CD4-positive, alpha-beta T cell treated with Interleukin-21 for 1 hour (primary cell): Measurements from ENCODE around the gene KRTAP5-7.
"Not testable (repeated sequence)": the region's sequence is repeated elsewhere in the genome, so short reads cannot be mapped to it uniquely, and the experiment has no call there.

Source experiments
- DNase-seq: peaks from one replicate; pipeline ENCODE4 v3.0.0-alpha.2; 2020

KRTAP5-7 gene

GRCh38 chr11:71537537-71537936 is 10.5 kb downstream of the KRTAP5-7 start:
- no peak for DNase-seq

DNA sequence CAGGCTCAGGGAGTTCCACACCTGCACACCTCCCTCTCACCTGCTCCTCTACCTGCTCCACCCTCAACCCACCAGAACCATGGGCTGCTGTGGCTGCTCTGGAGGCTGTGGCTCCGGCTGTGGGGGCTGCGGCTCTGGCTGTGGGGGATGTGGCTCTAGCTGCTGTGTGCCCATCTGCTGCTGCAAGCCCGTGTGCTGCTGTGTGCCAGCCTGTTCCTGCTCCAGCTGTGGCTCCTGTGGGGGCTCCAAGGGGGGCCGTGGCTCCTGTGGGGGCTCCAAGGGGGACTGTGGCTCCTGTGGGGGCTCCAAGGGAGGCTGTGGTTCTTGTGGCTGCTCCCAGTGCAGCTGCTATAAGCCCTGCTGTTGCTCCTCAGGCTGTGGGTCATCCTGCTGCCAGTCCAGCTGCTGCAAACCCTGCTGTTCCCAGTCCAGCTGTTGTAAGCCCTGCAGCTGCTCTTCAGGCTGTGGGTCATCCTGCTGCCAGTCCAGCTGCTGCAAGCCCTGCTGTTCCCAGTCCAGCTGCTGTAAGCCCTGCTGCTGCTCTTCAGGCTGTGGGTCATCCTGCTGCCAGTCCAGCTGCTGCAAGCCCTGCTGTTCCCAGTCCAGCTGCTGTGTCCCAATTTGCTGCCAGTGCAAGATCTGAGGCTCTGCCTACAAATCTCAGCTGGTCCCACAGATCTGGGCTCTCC is 11.1 kb downstream of the KRTAP5-7 start, which contains the start of gene KRTAP5-8:
Gene KRTAP5-8, plus strand, starts transcription at position 49 of the 689 bp plus-strand sequence. Its CDS starts 31 bp downstream, at position 80.
- DNase-seq, result not testable (repeated sequence)

DNA sequence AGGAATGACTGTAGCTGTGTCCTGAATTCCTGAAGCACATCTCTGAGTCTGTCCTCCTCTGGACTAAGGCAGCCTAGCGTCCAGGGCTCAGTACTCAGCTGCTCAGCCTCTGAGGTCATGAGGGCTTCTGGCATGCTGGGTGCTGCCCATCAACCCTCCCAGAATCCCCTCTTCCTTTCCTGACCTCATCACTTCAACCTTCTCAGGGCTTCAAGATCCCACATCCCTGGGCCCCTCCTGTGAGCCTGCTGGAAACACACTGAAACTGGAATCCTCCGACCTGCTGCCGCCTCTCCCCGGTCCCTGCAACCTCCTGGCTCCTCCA is 11.6 kb downstream of the KRTAP5-7 start:
- DNase-seq, result no peak

GRCh38 chr11:71539017-71539416 is 11.9 kb downstream of the KRTAP5-7 start:
- no peak for DNase-seq

DNA sequence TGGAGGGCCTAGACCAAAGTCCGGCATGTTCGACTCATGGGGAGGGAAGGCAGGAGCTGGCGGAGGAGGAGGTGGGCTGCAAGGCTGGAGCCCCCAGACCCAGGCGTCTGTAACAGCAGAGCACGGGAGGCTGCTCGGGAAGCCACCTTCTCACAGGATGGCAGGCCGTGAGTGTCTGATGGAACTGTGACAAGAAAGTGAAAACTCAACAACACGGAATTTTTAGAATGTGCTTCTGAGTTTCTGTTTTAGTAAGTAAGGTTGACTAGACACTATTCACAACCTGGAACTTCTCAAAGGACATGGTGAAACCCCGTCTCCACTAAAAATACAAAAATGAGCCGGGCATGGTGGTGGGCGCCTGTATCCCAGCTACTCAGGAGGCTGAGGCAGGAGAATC is 12.9 kb downstream of the KRTAP5-7 start:
- not testable (repeated sequence) for DNase-seq

- DNase-seq, result not testable (repeated sequence)
Measured at GRCh38 chr11:71540521-71541304, 13.6 kb downstream of the KRTAP5-7 start.

GRCh38 chr11:71542382-71542781 is 15.3 kb downstream of the KRTAP5-7 start:
- no peak for DNase-seq

DNA sequence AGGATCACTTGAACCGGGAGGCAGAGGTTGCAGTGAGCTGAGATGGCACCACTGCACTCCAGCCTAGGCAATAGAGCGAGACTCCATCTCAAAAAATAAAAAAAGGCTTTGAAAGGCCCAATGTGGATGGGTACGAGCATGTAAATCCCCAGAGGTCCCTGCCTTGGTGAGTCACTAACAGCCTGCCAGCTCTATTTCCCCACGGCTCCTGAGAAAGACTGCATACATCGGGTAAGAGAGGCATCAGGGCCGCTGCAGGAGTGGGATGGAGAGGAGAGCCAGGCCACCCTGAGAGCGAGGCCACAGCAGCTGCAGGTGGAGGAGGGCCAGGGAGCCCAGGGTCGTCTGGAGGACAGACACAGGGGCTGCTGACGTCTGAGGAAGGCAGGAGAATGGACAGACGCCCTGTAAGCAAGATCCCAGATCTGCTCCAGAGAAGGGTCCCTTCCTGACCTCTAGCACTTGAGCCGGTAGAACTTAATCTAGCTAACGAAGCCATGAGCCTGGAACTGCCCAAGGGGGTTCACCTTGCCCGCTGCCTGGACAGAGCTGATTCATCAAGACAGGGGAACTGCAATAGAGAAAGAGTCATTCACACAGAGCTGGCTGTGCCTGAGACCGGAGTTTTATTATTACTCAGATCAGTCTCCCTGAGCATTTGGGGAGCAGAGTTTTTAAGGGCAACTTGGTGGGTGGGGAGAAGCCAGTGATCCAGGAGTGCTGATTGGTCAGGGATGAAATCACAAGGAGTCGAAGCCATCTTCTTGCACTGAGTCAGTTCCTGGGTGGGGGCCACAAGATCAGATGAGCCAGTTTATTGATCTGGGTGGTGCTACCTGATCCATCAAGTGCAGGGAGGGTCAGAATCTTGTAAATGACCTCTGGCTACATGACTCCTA is 16.1 kb downstream of the KRTAP5-7 start:
- no peak for DNase-seq

- DNase-seq, result no peak
Measured at GRCh38 chr11:71543866-71544265, 16.8 kb downstream of the KRTAP5-7 start.

DNA sequence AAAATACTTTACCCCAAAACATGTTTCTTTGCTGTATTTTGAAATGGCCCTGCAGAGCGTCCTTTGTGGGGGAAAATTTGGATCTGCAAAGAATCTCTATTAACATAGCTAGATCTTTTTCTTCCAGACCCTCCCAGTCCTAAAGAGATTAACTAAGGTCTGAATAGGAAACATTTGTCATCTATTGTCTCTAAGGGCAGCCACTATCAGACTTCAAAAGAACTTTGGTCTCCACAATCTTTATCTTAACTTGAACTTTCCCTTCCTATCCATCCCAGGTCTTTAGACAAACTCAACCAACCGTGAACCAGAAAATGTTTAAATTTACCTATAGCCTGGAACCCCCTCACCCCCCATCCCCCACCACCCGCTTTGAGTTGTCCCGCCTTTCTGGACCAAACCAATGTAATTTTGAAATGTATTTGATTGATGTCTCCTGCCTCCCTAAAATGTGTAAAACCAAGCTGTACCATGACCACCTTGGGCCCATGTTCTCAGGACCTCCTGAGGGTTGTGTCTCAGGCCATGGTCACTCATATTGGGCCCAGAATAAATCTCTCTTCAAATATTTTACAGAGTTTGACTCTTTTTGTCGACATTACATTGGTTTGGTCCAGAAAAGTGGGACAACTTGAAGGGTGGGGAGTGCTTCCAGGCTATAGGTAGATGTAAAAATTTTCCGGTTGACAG is 17.6 kb downstream of the KRTAP5-7 start:
- no peak for DNase-seq

GRCh38 chr11:71545405-71545966 is 18.4 kb downstream of the KRTAP5-7 start:
- no peak for DNase-seq

- DNase-seq, result no peak
Measured at GRCh38 chr11:71548120-71548519, 21.1 kb downstream of the KRTAP5-7 start, which contains the start of gene KRTAP5-9. Gene KRTAP5-9, plus strand, starts transcription at chr11:71548420. Its CDS starts 238 bp downstream, at chr11:71548658.

DNA sequence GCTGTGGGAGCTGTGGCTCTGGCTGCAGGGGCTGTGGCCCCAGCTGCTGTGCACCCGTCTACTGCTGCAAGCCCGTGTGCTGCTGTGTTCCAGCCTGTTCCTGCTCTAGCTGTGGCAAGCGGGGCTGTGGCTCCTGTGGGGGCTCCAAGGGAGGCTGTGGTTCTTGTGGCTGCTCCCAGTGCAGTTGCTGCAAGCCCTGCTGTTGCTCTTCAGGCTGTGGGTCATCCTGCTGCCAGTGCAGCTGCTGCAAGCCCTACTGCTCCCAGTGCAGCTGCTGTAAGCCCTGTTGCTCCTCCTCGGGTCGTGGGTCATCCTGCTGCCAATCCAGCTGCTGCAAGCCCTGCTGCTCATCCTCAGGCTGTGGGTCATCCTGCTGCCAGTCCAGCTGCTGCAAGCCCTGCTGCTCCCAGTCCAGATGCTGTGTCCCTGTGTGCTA is 21.7 kb downstream of the KRTAP5-7 start:
- DNase-seq, result no peak

DNA sequence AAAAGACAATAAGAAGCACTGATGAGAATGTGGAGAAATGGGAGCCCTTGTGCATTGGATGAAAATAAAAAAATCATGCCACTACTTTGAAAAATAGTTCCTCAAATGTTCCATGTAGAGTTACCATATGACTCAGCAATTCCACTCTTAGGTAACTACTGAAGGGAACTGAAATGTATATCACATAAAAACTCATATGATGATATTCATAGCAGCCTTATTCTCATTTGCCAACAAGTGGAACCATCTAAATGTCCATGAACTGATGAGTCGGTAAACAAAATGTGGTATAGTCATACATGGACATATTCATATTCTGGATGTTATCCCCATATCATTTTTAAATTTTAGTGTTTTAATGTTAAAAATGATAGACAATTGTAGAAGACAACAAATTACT is 24.6 kb downstream of the KRTAP5-7 start:
- no peak for DNase-seq

- no peak for DNase-seq
Measured at GRCh38 chr11:71554996-71555395, 27.9 kb downstream of the KRTAP5-7 start.

GRCh38 chr11:71555508-71555907 is 28.4 kb downstream of the KRTAP5-7 start:
- no peak for DNase-seq

DNA sequence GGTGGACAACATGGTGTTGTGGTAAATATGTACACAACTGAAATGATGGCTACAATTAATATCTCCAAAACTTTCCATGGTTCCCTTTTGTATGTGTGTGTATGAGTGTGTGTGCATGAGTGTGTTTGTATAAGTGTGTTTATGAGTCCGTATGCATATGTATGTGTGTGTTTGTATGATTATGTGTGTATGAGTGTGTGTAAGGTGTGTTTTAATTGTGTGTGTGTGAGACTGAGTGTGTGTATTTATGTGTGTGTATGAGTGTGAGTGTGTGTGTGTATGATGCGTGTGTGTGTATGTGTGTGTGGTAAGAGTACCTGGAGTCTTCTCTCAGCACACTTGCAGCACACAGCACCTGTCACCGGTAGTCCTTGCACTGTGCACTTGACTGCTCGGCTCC is 29.0 kb downstream of the KRTAP5-7 start:
- no peak for DNase-seq

GRCh38 chr11:71557257-71557656 is 30.2 kb downstream of the KRTAP5-7 start:
- no peak for DNase-seq

DNA sequence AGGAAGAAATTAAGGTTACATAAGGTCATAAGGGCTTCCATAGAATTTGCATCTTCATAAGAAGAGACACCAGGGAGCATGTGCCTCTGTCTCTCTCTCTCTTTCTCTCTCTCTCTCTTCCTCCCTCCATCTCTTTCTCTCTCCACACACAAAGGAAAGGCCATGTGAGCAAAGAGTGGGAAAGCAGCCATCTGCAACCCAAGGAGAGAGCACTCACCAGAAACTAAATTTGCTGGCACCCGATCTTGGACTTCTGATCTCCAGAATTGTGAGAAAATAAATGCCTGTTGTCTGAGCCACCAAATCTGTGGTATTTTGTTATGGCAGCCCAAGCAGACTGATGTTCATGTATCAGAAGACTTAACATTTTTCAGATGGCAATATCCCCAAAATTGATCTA is 31.9 kb downstream of the KRTAP5-7 start:
- DNase-seq, result no peak

DNA sequence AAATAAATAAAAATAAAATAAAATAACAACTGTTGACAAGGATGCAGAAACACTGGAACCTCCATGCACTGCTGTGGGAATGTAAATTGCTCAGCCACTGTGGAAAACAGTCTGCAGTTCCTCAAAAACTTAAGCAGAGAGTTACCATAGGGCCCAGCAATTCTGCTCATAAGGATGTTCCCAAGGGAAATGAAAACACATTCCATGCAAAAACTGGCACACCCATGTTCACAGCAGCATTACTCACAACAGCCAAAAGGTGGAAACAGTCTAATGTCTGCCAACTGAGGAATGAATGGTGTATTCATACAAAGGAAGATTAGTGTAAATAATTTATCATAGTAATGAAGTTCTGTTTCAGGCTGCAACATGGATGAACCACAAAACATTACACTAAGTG is 35.1 kb downstream of the KRTAP5-7 start:
- no peak for DNase-seq

DNA sequence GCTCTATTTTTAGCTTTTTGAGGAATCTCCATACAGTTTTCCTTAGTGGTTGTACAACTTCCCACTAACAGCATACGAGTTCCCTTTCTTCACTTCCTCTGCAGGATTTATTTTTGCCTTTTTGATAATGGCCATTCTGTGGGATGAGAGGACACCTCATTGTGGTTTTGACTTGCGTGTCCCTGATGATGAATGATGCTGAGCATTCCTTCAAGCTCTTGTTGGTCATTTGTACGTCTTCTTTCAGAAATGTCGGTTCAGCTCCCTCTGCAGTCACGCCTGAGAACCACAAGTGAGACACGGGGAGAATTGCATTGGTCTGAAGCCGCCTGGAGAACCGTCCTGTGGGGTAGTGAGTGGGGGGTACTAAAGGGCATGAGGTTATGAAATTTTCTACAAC is 36.3 kb downstream of the KRTAP5-7 start:
- no peak for DNase-seq

- no peak for DNase-seq
Measured at GRCh38 chr11:71564430-71564829, 37.4 kb downstream of the KRTAP5-7 start.
